Choroid plexus epithelial cell (primary cell): ENCODE measurements around the gene IGSF1.

Experiments
- DNase-seq: peaks from one replicate; pipeline ENCODE4 v3.0.0-alpha.2; 2010; ENCODE audit warnings: low read depth
- H3K4me3 ChIP-seq: 2 replicates; pipeline ENCODE4 v1.5.1; 2011; ENCODE audit warnings: low read depth, mild to moderate bottlenecking, control low read depth, low read length, moderate library complexity
- CTCF ChIP-seq: conservative IDR thresholded peaks from 2 replicates; pipeline ENCODE4 v1.5.1; 2011; ENCODE audit warnings: low read depth, mild to moderate bottlenecking, control low read depth, inconsistent platforms, low read length, moderate library complexity

The IGSF1 gene

GRCh38 chrX:131308980-131309379, 19.9 kb upstream of the IGSF1 start:
- no peak for DNase-seq
- H3K4me3 ChIP-seq = no peak overlapping the region
- no peak for TF ChIP-seq CTCF

- H3K4me3 ChIP-seq = no peak overlapping the region
- no peak for DNase-seq
- TF ChIP-seq CTCF = no peak
These were observed 17.5 kb upstream of the IGSF1 start for GRCh38 chrX:131306601-131307000.

GRCh38 chrX:131305926-131306325, 16.8 kb upstream of the IGSF1 start:
- no peak overlapping the region for H3K4me3 ChIP-seq

GRCh38 chrX:131302701-131303100, 13.6 kb upstream of the IGSF1 start:
- no peak for TF ChIP-seq CTCF
- H3K4me3 ChIP-seq = no peak overlapping the region

More at GRCh38 chrX:131305926-131306325, 16.8 kb upstream of the IGSF1 start:
- no peak for TF ChIP-seq CTCF
- DNase-seq = no peak

GRCh38 chrX:131301155-131301554, 12.0 kb upstream of the IGSF1 start:
- no peak for TF ChIP-seq CTCF
- no peak for DNase-seq
- H3K4me3 ChIP-seq = no peak overlapping the region

More at GRCh38 chrX:131302701-131303100, 13.6 kb upstream of the IGSF1 start:
- DNase-seq = no peak

- DNase-seq = no peak
- no peak overlapping the region for H3K4me3 ChIP-seq
- no peak for TF ChIP-seq CTCF
These were observed 9.7 kb upstream of the IGSF1 start for GRCh38 chrX:131298846-131299245.

GRCh38 chrX:131298036-131298435, 8.9 kb upstream of the IGSF1 start:
- DNase-seq = no peak
- H3K4me3 ChIP-seq = no peak overlapping the region
- TF ChIP-seq CTCF = no peak
